Transverse colon (tissue), 4 donors: Measurements from ENCODE around the gene CHTF8. TPM values are rescaled to one million over a fixed set of nuclear protein-coding genes. Genes with fewer than 3 reads are reported as not detected.
"Not testable (repeated sequence)": the region's sequence is repeated elsewhere in the genome, so short reads cannot be mapped to it uniquely, and the experiment has no call there.

Source experiments
- DNase-seq: peaks from one replicate; pipeline ENCODE4 v3.0.0-alpha.2; 2019
- H3K27ac ChIP-seq, 4 donors: fragments of 200-600 bp; sonication (generic); 2 replicates each; pipeline ENCODE4 v1.5.1; 2016 to 2018; ENCODE audit warnings: inconsistent platforms in 4 of 4
- H3K27me3 ChIP-seq: fragments of 200-600 bp; sonication (generic); 2 replicates; pipeline ENCODE4 v1.5.1; 2017; ENCODE audit warnings: inconsistent platforms
- H3K36me3 ChIP-seq, 4 donors: fragments of 200-600 bp; sonication (generic); 2 replicates each; pipeline ENCODE4 v1.5.1; 2017 to 2019; ENCODE audit warnings: inconsistent platforms in 4 of 4
- H3K4me1 ChIP-seq, 4 donors: fragments of 200-600 bp; sonication (generic); 2 replicates each; pipeline ENCODE4 v1.5.1; 2017 to 2020; ENCODE audit warnings: inconsistent platforms in 4 of 4
- H3K4me3 ChIP-seq, 4 donors: fragments of 200-600 bp; sonication (generic); 1 replicate in 1 of 4; 2 replicates in 3 of 4; pipeline versions ENCODE4 v1.5.1 to v1.6.1; 2017 to 2019; ENCODE audit warnings: inconsistent platforms in 4 of 4
- H3K9me3 ChIP-seq, 2 donors: fragments of 200-600 bp; sonication (generic); 2 replicates each; pipeline ENCODE4 v1.5.1; 2017 to 2019; ENCODE audit warnings: inconsistent platforms in 2 of 2
- CTCF ChIP-seq, 5 experiments: fragments of 200-600 bp in 3 of 5; fragments of 450-650 bp in 2 of 5; sonication (generic) in 3 of 5; IDR thresholded peaks; 1 replicate in 2 of 5; 2 replicates in 3 of 5; pipeline ENCODE4 v1.5.1; 2016 to 2017; ENCODE audit warnings: antibody characterized with exemption in 5 of 5, inconsistent platforms in 3 of 5, mild to moderate bottlenecking in 2 of 5, moderate library complexity in 1 of 5
- EP300 ChIP-seq: sonication (generic); formaldehyde crosslinking; IDR thresholded peaks from one replicate; pipeline ENCODE4 v1.6.1; 2017; ENCODE audit warnings: antibody characterized with exemption, low read depth
- POLR2A ChIP-seq: fragments of 450-650 bp; IDR thresholded peaks from one replicate; pipeline ENCODE4 v1.6.1; 2016; ENCODE audit warnings: antibody characterized with exemption, mild to moderate bottlenecking, moderate library complexity
- POLR2AphosphoS5 ChIP-seq, 3 donors: sonication (generic); formaldehyde crosslinking; IDR thresholded peaks; one replicate each; pipeline ENCODE4 v1.6.1; 2016; ENCODE audit warnings: antibody characterized with exemption in 3 of 3
- WGBS, 2 donors: methylation state at CpG; one replicate each; pipeline ENCODE4 v1.1.5; 2018; ENCODE audit warnings: low coverage in 1 of 2; 5-methylcytosine and 5-hydroxymethylcytosine counted together
- in situ Hi-C, 4 donors: fragments of 200-750 bp; cut with MboI; loops; one replicate each; pipeline versions ENCODE4 v1.15.0 to v1.15.1; 2017; ENCODE audit warnings: low sequenced_read_pairs in 3 of 4, low pct_ligation_motif_present in 1 of 4, low pct_unique_long_range_greater_than_20kb in 1 of 4
- intact Hi-C: fragments of 100-400 bp; cut with DNase I; formaldehyde crosslinking; loops from one replicate; pipeline ENCODE4 v1.15.1; 2023; ENCODE audit warnings: low total_unique reads
- total RNA-seq, 4 donors: library from RNA; depleted of rRNA; stranded (reverse); fragments of >200 nt; gene quantifications; one replicate each; pipeline ENCODE4 v1.1.0, GENCODE V29; 2016

Gene CHTF8
- total RNA-seq, 4 donors from 2014 or later, result 49.2 to 207 (median 68.9) TPM

- Histone ChIP-seq H3K9me3 (no peaks in the 10 kb centered on the region), H3K4me1 (peaks cover 0 to 7% (median 2%) of the 10 kb centered on the region in 4 donors), H3K27ac (no peak overlapping the region), H3K36me3 (peaks cover 0 to 37% (median 12%) of the 10 kb centered on the region in 4 donors), H3K27me3 (no peaks in the 10 kb centered on the region), H3K4me3 (no peak overlapping the region)
- intact Hi-C loops (no loop called here), in situ Hi-C loops (no loop called here)
- WGBS, 2 donors, result 94 to 100% methylated on average over 3 to 6 of the region's 6 CpGs
- DNase-seq, result no peak
- no peak for TF ChIP-seq POLR2A
- no peak for TF ChIP-seq CTCF (IDR thresholded peaks at IDR 0.05)
- no peak for TF ChIP-seq POLR2AphosphoS5 (IDR thresholded peaks at IDR 0.05)
- no peak for TF ChIP-seq EP300
These were observed 33.2 kb upstream of the CHTF8 start for GRCh38 chr16:69165584-69165983.

DNA sequence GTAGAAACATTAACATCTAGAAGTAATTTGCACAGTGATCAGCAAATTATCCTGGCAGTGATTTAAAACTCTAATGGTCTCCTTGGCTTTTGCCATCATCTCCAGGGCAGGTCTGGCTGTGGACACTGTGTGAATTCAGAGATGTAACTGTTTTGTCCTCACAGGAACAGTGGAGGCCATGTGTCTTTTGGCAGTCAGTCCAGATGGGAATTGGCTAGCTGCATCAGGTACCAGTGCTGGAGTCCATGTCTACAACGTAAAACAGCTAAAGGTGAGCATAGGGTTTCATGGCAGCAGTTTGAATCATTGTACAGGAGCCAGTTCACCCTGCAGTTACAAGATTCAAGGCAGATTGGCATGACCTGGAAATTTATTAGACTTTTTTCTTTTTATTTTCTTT lies 27.8 kb upstream of the CHTF8 start:
- in situ Hi-C loops (no loop called here), intact Hi-C loops (no loop called here)
- H3K27ac ChIP-seq, result no peak overlapping the region
- H3K36me3 ChIP-seq, result peaks cover 0 to 48% (median 22%) of the 10 kb centered on the region in 4 donors
- no peak overlapping the region for H3K4me3 ChIP-seq
- no peaks in the 10 kb centered on the region for H3K9me3 ChIP-seq
- DNase-seq, result no peak
- H3K27me3 ChIP-seq, result no peaks in the 10 kb centered on the region
- no peaks in the 10 kb centered on the region for H3K4me1 ChIP-seq
- no peak for TF ChIP-seq POLR2AphosphoS5 (IDR thresholded peaks at IDR 0.05)
- TF ChIP-seq CTCF (IDR thresholded peaks at IDR 0.05), result no peak
- TF ChIP-seq POLR2A, result no peak
- no peak for TF ChIP-seq EP300
- WGBS, 2 donors, result 95 to 100% methylated on average over 1 of the region's 1 CpG

DNA sequence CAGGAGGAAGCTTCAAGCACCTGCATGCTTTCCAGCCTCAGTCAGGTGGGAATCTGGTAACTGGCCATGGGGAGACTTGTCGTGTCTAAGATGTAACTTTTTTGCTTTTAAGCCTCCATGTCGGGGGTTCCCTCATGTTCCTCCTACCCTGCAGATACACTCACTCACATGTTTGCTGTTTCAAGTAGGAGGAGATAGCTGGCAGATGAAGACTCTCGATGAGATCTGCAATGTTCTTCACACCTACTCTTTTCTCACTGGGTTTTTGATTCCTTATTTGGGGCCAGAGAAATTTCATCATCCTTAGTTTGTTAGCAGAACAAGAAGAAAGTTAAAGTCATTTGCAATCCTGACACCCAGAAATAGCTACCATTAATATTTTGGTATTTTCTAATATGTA lies 24.8 kb upstream of the CHTF8 start:
- no peaks in the 10 kb centered on the region for H3K27me3 ChIP-seq
- no peak overlapping the region for H3K27ac ChIP-seq
- no peak for DNase-seq
- TF ChIP-seq POLR2A, result no peak
- no peak for TF ChIP-seq EP300
- no peak for TF ChIP-seq POLR2AphosphoS5 (IDR thresholded peaks at IDR 0.05)
- TF ChIP-seq CTCF (IDR thresholded peaks at IDR 0.05), result no peak
- H3K4me3 ChIP-seq, result no peak overlapping the region
- intact Hi-C loops, result no loop called here
- H3K4me1 ChIP-seq, result no peaks in the 10 kb centered on the region
- H3K9me3 ChIP-seq, result no peaks in the 10 kb centered on the region
- peaks cover 0 to 63% (median 22%) of the 10 kb centered on the region in 4 donors for H3K36me3 ChIP-seq
- WGBS, 2 donors, result 78 to 87% methylated on average over 3 of the region's 3 CpGs
- in situ Hi-C loops, result no loop called here

GRCh38 chr16:69150146-69150865 lies 17.9 kb upstream of the CHTF8 start:
- H3K9me3 ChIP-seq, result no peaks in the 10 kb centered on the region
- DNase-seq, result peak; percentile 60
- no peaks in the 10 kb centered on the region for H3K27me3 ChIP-seq
- H3K4me1 ChIP-seq, result no peaks in the 10 kb centered on the region
- peaks cover 0 to 53% (median 8%) of the 10 kb centered on the region in 4 donors for H3K36me3 ChIP-seq
- no peak overlapping the region for H3K4me3 ChIP-seq
- no peak overlapping the region for H3K27ac ChIP-seq
- intact Hi-C loops, result loop anchor here (1.0 kb wide), 1 partner anchor 137 kb away; no protein-coding TSS in a partner anchor
- in situ Hi-C loops, result loop anchor here in 3 of 4 donors (5.0 kb wide), 1 partner anchor 137 kb away; no protein-coding TSS in a partner anchor
- TF ChIP-seq EP300 (no peak), CTCF (IDR thresholded peaks at IDR 0.05) (peak; percentile 75 to 83 (median 80)), POLR2AphosphoS5 (IDR thresholded peaks at IDR 0.05) (no peak), POLR2A (no peak)
- WGBS, 2 donors, result 42 to 56% methylated on average over 9 to 16 of the region's 16 CpGs

GRCh38 chr16:69149621-69150020 lies 17.2 kb upstream of the CHTF8 start:
- in situ Hi-C loops, result loop anchor here (5.0 to 10.0 kb wide), 2 partner anchors 135 to 138 kb away; no protein-coding TSS in a partner anchor
- not testable (repeated sequence) for H3K4me3 ChIP-seq, H3K27me3 ChIP-seq, DNase-seq, H3K4me1 ChIP-seq, H3K9me3 ChIP-seq, H3K27ac ChIP-seq
- H3K36me3 ChIP-seq, result peaks cover 0 to 47% (median 10%) of the 10 kb centered on the region in 4 donors
- WGBS, 2 donors, result 88 to 93% methylated on average over 7 to 9 of the region's 9 CpGs
- intact Hi-C loops, result loop anchor here (1.0 kb wide), 1 partner anchor 138 kb away; no protein-coding TSS in a partner anchor
